GM10266 (cell line): Measurements from ENCODE around the gene DHRSX.
"Not testable (repeated sequence)": the region's sequence is repeated elsewhere in the genome, so short reads cannot be mapped to it uniquely, and the experiment has no call there.

Experiments used
- DNase-seq: peaks from one replicate; pipeline ENCODE4 v3.0.0; 2012; ENCODE audit errors: extremely low spot score
- CTCF ChIP-seq: IDR thresholded peaks from 2 replicates; pipeline ENCODE4 v1.5.1; 2012; ENCODE audit warnings: mild to moderate bottlenecking, low read depth; ENCODE audit not compliant: control insufficient read depth, insufficient read depth; ENCODE audit errors: missing control alignments

The DHRSX gene

GRCh38 chrX:2468261-2469195, 32.2 kb downstream of the DHRSX start:
- no peak for TF ChIP-seq CTCF

GRCh38 chrX:2466876-2467656, 33.7 kb downstream of the DHRSX start:
- no peak for DNase-seq

More at GRCh38 chrX:2468261-2469195, 32.2 kb downstream of the DHRSX start:
- DNase-seq = no peak

GRCh38 chrX:2464677-2465166, 36.1 kb downstream of the DHRSX start:
- DNase-seq = no peak
- TF ChIP-seq CTCF = no peak

More at GRCh38 chrX:2466876-2467656, 33.7 kb downstream of the DHRSX start:
- TF ChIP-seq CTCF = no peak

GRCh38 chrX:2463973-2464676, 36.7 kb downstream of the DHRSX start:
- no peak for DNase-seq
- TF ChIP-seq CTCF = no peak

- DNase-seq = not testable (repeated sequence)
Measured at GRCh38 chrX:2463481-2463880, 37.3 kb downstream of the DHRSX start.

- no peak for TF ChIP-seq CTCF
- DNase-seq = no peak
Measured at GRCh38 chrX:2462780-2463179, 38.0 kb downstream of the DHRSX start.

- TF ChIP-seq CTCF = no peak
- no peak for DNase-seq
Measured at GRCh38 chrX:2462074-2462473, 38.7 kb downstream of the DHRSX start.
